DMS53 treated with DMSO at 0.1 percent for 48 hours (cell line): ENCODE results near the gene ELOA.
"Not testable (repeated sequence)": the region's sequence is repeated elsewhere in the genome, so short reads cannot be mapped to it uniquely, and the experiment has no call there.

ENCODE experiments used
- DNase-seq: peaks from one replicate; lab custom pipeline; 2025; ENCODE audit not compliant: unreplicated experiment; lab: John Stamatoyannopoulos, UW

The ELOA gene

DNA sequence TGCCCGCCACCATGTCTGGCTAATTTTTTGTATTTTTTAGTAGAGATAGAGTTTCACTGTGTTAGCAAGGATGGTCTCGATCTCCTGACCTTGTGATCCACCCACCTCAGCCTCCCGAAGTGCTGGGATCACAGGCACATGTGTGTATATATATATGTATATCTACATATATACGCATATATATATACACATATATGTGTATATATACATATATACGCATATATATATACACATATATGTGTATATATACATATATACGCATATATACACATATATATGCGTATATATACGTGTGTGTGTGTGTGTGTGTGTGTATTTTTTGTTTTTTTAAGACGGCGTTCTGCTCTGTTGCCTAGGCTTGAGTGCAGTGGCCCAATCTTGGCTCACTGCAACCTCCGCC is 39.9 kb downstream of the ELOA start:
- not testable (repeated sequence) for DNase-seq

DNA sequence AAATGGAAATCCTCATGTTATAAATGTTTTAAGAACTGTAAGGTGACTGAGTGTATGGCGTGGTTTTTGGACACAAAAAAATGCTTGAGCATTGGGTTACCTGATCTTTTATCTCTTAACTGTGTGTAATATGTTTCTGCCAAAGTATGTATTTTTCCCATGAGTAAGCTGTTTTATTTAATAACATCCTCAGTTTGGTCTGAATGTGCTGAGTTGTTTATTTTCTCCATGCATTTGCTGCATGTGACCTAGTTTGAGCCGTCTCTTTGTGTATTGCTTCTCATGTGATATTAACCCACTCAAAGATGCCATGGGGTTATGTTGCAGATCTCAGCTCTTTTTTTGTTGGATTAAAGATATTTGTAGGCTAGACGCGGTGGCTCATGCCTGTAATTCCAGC is 41.6 kb downstream of the ELOA start:
- no peak for DNase-seq

- DNase-seq, result no peak
Measured at GRCh38 chr1:23787701-23788100, 44.4 kb downstream of the ELOA start.

DNA sequence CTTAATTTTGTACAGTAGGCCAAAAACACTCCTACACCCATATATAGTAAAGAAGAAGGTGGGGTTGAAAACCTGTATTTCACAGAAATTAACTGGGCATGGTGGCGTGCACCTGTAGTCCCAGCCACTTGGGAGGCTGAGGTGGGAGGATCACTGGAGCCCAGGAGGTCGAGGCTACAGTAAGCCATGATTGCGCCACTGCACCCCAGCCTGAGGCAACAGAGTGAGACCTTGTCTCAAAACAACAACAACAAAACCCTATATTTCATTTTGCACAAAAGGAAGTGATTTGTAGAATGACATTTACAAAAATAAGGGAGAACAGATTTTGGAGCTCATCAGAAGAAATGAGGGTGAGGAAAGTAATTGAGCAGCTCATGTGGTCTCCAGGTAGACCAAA is 45.4 kb downstream of the ELOA start:
- no peak for DNase-seq

GRCh38 chr1:23790696-23791515 is 47.6 kb downstream of the ELOA start, which contains the start of gene LYPLA2:
Gene LYPLA2 (plus strand): TSS chr1:23791145. CDS start chr1:23792683, 1,538 bp downstream.
- peak; percentile 84 for DNase-seq

DNA sequence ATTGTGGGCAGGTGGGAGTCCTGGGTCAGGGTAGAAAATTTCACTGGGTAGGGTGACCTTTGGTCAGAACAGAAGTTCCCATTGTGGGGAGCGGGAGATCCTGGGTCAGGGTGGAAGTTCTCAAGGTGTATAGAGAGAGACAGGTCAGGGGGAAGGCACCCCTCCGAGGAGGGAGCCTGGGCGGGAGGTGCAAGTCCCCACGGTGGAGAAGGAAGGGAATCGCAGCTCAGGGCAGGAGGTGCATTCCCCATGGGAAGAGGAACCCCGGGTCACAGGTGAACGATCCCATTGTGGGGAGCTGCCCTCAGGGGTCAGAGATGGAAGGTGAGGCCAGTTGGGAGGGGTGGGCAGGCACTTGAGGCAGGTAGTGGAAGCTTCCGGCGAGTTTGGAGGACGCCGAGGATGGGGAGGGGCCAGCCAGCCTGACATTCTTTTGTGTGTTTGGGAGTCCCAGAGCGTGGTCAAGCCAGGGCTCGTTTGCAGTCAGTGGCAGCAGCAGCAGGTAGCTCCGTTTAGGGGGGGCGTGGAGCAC is 48.3 kb downstream of the ELOA start:
- peak; percentile 21 for DNase-seq

DNA sequence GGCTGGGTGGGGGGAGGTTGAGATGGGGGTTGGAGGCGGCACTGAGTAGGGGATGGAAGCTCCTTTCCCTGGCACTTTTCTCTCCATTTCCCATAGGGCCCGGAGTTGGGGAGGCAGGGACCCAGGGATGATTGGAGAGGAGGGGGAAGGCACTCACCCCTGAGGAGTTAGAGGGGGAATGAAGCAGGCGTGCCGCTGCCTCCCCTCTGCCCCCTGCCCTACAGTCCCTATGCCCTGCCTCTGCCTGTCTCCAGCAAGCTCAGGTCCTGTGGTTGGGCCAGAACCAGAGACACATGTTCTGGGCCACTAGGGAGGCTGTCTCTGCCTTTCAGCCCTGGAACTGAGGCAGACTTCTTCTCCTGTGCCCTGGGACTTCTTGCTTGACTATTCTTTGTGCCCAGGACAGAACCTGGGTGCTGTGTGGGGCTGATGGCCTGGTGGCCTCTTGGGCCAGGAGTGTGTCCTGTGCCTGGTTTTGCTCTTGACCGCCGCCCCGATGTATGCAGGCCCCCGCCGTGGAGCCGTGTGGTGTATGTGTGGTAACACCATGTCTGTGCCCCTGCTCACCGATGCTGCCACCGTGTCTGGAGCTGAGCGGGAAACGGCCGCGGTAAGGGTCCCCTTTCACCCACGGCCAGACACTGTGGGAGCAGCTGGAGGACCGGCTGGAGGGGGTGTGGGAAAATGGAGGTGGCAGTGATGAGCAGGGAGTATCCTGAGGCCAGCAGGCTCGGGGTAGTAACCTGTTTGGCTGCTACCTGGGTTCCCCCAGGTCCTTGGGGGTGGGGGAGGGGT is 49.1 kb downstream of the ELOA start:
- DNase-seq, result no peak

DNA sequence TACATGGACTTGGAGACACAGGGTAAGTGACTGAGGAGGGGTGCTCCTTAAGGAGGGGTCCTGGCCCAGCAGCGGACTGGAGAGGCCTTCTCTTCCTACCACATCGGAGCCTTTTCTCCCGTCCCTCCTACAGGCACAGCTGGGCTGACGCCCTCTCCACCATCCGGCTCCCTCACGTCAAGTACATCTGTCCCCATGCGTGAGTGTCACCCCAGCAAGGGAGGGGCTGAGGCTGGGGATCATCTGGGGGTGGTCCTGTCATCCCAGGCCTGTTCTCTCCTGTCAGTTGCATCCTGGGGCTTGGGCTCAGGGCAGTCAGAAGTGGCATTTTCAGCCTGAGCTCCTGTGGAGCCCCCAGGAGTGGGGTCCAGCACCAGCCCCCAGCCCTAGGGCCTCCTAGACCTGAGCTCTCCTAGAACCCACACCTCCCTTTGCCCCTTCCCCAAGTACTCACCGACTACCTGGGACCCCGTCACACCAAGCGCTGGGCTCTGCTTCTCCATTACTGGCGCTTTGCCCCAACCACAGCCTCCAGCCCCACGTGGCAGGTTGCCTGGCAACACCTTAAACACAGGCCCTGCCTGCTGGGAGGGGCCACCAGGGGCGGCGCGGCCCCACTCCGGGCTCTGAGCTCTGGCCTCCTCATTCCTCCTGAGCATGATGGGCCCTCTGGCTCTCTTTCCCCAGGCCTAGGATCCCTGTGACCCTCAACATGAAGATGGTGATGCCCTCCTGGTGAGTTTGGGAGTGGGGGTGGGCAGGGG is 49.9 kb downstream of the ELOA start:
- DNase-seq, result peak; percentile 8

DNA sequence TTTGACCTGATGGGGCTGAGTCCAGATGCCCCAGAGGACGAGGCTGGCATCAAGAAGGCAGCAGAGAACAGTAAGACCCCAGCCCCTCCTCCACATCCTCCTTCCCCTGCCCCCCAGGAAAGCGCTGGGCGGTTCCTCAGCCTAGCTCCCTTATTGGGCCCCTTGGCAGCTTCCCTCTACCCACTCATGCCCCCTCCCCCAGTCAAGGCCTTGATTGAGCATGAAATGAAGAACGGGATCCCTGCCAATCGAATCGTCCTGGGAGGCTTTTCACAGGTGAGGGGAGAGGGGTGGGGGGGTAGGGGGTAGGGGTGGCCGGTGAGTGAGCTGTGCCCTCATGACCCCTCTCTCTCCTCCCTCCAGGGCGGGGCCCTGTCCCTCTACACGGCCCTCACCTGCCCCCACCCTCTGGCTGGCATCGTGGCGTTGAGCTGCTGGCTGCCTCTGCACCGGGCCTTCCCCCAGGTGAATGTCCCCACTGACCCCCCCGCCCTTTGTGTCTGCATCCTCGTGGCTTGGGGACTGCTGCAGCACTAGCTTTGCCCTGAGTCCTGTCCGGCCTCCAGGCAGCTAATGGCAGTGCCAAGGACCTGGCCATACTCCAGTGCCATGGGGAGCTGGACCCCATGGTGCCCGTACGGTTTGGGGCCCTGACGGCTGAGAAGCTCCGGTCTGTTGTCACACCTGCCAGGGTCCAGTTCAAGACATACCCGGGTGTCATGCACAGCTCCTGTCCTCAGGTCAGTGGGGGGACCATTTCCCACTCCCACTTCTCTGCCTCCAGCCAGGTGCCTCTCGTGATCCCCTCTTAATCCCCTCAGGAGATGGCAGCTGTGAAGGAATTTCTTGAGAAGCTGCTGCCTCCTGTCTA is 50.8 kb downstream of the ELOA start:
- no peak for DNase-seq

DNA sequence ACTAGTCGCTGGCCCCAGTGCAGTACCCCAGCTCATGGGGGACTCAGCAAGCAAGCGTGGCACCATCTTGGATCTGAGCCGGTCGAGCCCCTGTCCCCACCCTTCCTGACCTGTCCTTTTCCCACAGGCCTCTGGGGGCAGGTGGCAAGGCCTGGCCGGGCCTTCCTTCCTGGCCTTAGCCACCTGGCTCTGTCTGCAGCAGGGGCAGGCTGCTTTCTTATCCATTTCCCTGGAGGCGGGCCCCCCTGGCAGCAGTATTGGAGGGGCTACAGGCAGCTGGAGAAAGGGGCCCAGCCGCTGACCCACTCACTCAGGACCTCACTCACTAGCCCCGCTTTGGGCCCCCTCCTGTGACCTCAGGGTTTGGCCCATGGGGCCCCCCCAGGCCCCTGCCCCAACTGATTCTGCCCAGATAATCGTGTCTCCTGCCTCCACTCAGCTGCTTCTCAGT is 51.5 kb downstream of the ELOA start:
- DNase-seq, result not testable (repeated sequence)

- no peak for DNase-seq
Measured at GRCh38 chr1:23795676-23796465, 52.6 kb downstream of the ELOA start.

GRCh38 chr1:23796466-23797271 is 53.4 kb downstream of the ELOA start:
- no peak for DNase-seq

DNA sequence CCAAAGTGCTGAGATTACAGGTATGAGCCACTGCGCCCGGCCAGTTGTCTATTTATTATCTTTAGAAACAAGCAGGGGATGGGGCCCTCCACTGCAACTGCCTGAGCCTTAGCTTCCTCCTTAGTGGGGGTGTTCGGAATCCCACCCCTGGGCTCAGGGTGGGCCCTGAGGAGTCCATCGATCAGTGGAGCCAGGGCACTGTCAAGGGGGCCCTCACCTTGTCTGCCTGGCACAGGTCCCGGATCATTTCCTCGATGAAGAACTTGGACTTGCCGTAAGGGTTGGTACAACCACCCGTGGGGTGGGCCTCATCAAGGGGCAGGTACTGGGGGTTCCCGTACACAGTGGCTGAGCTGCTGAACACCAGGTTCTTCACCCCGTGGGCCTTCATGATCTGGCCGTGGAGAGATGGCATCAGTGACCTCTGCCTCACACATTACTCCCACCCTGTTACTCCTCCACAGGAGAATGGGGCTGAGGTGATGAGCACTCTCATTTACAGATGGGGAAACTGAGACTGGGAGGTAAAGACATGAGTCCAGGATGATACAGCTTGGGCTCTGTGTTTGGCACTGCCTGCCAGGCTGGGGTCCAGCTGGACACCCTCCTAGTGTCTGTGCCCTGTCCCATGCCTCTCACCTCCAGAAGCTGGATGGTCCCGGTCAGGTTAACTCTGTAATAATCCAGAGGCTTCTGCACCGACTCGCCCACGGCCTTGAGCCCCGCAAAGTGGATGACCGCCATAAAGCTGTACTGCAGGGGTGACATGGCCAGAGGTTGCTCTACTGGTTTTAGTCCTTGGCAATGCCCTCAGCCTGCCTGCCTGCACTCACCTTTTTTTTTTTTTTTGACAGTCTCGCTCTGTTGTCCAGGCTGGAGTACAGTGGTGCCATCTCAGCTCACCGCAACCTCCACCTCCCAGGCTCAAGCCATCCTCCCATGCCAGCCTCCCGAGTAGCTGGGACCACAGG is 54.5 kb downstream of the ELOA start:
- DNase-seq, result no peak

- DNase-seq, result no peak
Measured at GRCh38 chr1:23798662-23799142, 55.4 kb downstream of the ELOA start.

GRCh38 chr1:23799255-23799569 is 55.9 kb downstream of the ELOA start:
- no peak for DNase-seq

DNA sequence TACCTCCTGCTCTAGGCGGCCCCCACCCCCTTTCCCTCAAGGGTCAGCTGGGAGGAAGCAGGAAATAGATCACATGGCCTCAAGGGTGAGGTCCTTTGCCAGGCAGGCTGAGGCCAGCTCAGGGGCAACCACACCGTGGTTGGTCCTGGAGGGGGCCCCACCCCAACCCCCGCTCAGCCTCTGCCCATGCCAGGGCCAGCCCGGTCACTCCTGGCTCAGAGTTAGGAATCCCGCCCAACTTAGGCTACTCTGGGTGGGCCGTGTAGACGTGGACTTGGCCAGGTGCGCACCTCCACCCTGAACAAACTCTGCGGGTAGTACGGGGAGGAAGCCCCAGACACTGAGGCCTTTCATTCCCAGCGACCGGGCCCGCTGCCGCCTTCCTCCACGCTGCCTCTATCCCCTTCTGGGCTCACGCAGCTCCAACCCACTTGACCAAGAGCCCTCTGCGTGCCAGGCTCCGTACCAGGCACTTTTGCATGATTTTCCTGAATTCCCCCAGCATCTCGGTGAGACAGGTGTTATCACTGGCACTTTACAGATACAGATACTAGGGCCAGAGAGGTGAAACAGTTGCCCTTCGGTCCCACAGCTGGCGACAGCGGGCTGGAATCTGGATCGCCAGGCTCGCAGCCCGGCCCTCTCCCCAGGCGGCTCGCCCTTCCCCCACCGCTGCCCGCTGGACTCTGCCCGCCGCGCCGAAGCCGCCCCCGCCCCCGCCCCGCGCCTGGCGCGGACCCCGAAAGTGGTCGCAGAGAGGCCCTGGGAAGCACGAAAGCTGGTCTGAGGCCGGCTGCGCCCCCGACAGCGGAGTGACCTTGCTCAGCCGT is 56.5 kb downstream of the ELOA start:
- DNase-seq, result peak; percentile 91
